Muscle of leg (tissue), 16 donors: ENCODE data around the gene NFATC2. TPM values are rescaled to one million over a fixed set of nuclear protein-coding genes. Genes with fewer than 3 reads are reported as not detected.
A peak's percentile ranks its signal among the peaks of the same experiment; 100 is the strongest.

Source experiments
- DNase-seq: peaks from one replicate; pipeline ENCODE4 v3.0.0; 2013
- H3K27ac ChIP-seq: one replicate; pipeline ENCODE4 v1.5.1; 2013; ENCODE audit warnings: mild to moderate bottlenecking, low read length, control low read depth
- H3K27me3 ChIP-seq: one replicate; pipeline ENCODE4 v1.6.1; 2013; ENCODE audit warnings: low read length; ENCODE audit not compliant: control insufficient read depth, insufficient read depth
- H3K36me3 ChIP-seq: one replicate; pipeline ENCODE4 v1.6.1; 2013; ENCODE audit warnings: low read length; ENCODE audit not compliant: control insufficient read depth, insufficient read depth
- H3K4me1 ChIP-seq: one replicate; pipeline ENCODE4 v1.6.1; 2013; ENCODE audit warnings: low read length; ENCODE audit not compliant: control insufficient read depth, insufficient read depth
- H3K4me3 ChIP-seq: one replicate; pipeline ENCODE4 v1.5.1; 2013; ENCODE audit warnings: low read length, control low read depth
- H3K9me3 ChIP-seq: replicated peaks from 2 replicates; pipeline ENCODE4 v1.6.1; 2013; ENCODE audit warnings: low read depth, low read length; ENCODE audit not compliant: control insufficient read depth
- WGBS: methylation state at CpG from one replicate; pipeline ENCODE4 v1.1.5; 2013; ENCODE audit warnings: missing lambda C conversion rate; ENCODE audit not compliant: insufficient coverage; 5-methylcytosine and 5-hydroxymethylcytosine counted together
- long read RNA-seq, 11 donors: transcript quantifications; one replicate each; lab custom pipeline, GENCODE V29; 2026
- polyA plus RNA-seq, 8 donors: library from polyadenylated mRNA; unstranded; fragments of 120-200 nt; gene quantifications; one replicate each; pipeline versions ENCODE4 v1.2.1 to v1.2.3, GENCODE V29; 2013; ENCODE audit warnings: inconsistent platforms in 1 of 8, low replicate concordance in 1 of 8; ENCODE audit not compliant: insufficient read length in 8 of 8, insufficient read depth in 1 of 8
- total RNA-seq: library from RNA; stranded (reverse); fragments of 120-200 nt; gene quantifications from one replicate; pipeline ENCODE4 v1.2.4, GENCODE V29; 2013

NFATC2 gene
- total RNA-seq (3.8 TPM), polyA plus RNA-seq (1 to 10 TPM; 4.3 to 8.3 (median 5.7) TPM)
- long read RNA-seq, donor 1 = 0 reads
- long read RNA-seq, donor 2 = 0 reads
- long read RNA-seq, donor 3 = 0 reads
- long read RNA-seq, donor 4, full-length matches to known transcripts = 1 of 1 reads
- long read RNA-seq, donor 4, partial matches to known transcripts = 0 of 1 reads
- long read RNA-seq, donor 4, other reads (novel, unspliced or antisense) = 0 of 1 reads
- long read RNA-seq, donor 5 = 0 reads
- long read RNA-seq, donor 6 = 0 reads
- long read RNA-seq, donor 7 = 0 reads
- long read RNA-seq, donor 8 = 0 reads
- long read RNA-seq, donor 9 = 0 reads
- long read RNA-seq, donor 10 = 0 reads
- long read RNA-seq, donor 11 = 0 reads

DNA sequence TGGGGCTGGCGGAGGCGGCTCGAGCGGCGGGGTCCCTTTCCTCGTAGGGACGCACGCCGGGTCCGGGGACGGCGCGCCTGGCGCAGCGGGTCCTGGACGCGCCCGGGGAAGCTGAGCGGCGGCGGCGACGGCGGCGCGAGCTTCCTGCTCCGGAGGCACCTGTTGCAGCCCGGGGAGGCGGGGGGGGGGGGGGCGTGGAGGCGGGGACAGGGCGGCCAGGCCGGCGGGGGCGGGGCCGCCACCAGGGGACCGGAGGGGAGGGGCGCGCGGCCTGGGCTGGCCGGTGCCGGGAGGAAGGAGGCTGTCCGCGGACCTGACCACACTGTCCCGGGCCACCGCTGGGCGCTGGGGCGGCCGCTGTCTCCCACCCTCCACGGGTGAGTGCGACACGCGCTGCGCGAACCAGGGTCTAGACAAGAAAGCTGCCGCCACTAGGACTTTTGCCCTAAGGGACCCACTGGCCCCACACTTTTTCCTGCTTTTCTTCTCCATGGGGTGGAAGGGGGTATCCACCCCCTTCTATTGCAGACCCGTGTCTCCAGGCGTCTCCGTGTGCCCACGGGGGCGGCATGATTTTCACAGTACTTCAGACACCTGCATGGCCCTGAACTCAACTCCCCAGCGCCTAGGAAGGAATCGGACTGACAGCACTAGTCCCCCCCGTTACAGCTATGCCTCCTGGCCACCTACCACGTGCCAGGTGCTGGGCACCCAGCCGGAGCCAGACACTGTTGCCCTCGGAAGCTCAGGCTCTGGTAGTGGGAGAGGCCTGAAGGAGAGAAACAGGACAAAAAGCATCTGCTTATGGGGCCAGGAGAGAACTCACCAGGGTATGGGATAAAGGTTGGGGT lies at the start of gene NFATC2:
Gene NFATC2, minus strand, starts transcription at position 149 of the 851 bp plus-strand sequence. CDS start 220 bp downstream, outside the sequence.
- peak; percentile 65 for DNase-seq
- Histone ChIP-seq H3K4me3 (peak within 1 kb of the TSS; percentile 44), H3K4me1 (peaks cover 25% of the 10 kb centered on the region), H3K27ac (peak within 1 kb of the TSS; percentile 93), H3K27me3 (no peaks in the 10 kb centered on the region), H3K9me3 (peaks cover 9% of the 10 kb centered on the region), H3K36me3 (no peaks in the 10 kb centered on the region)
- WGBS = 3% methylated on average over 21 of the region's 67 CpGs

DNA sequence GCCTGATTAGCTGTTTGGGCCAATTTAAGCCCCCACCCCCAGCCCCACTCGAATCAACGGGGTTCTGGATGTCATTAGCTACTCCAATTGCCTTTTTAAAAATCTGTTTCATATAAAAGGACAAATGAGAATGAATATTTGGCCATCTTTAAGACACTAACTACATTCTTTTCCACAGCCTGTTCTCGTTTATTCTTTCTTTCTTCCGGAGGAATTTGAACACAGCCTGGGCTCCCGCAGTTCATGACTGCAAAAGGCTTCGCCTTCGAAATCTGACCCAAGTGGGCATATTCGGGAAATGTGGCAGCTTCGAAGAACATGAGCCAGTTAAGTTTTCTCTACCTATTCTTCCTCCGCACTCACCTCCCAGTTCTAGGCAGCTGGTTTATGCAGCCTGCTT lies 49.4 kb upstream of the NFATC2 start:
- Histone ChIP-seq H3K27me3 (no peaks in the 10 kb centered on the region), H3K4me1 (peaks cover 3% of the 10 kb centered on the region), H3K36me3 (peaks cover 3% of the 10 kb centered on the region), H3K27ac (no peak overlapping the region), H3K4me3 (no peak overlapping the region), H3K9me3 (no peaks in the 10 kb centered on the region)
- DNase-seq = peak; percentile 49
- 40% methylated on average over 8 of the region's 10 CpGs for WGBS

DNA sequence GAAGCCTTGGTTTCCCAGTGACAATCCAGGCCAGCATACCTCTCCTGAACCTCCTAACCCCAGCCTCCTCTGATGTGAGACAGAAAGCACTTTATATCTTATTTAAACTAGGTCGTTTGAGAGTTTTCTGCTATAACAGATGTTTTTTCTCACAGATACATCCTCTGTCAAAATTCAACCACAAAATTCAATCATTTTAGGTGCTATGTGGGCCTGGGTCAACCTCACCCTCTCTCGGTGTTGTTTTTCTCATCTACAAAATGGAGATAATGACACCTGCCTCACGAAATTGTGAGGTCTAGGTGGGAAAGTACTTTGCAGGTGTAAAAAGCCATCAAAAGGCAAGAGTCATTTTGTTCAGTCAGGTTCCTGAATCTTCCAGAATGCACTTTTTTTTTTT lies 46.2 kb upstream of the NFATC2 start:
- WGBS = no CpG with 5 or more reads among the region's 3 CpGs
- H3K27me3 ChIP-seq = no peaks in the 10 kb centered on the region

DNA sequence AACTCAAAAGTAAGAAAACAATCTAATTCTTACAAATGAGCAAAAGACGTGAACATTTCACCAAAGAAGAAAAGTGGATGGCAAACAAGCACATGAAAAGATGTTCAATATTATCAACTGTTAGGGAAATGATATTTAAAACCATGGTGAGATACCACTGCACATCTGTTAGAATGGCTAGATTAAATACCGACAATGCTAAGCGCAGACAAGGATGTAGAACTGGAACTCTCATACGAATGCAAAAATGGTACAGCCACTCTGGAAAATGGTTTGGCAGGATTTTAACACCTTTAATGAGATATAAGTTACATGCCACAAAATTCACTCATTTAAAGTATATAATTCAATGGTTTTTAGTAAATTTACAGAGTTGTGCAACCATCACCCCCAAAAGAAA lies 44.6 kb upstream of the NFATC2 start:
- Histone ChIP-seq H3K36me3 (no peaks in the 10 kb centered on the region), H3K9me3 (no peaks in the 10 kb centered on the region), H3K27ac (no peak overlapping the region), H3K4me1 (no peaks in the 10 kb centered on the region), H3K27me3 (no peaks in the 10 kb centered on the region), H3K4me3 (no peak overlapping the region)
- no CpG with 5 or more reads among the region's 4 CpGs for WGBS
- no peak for DNase-seq

More for the DNA sequence above, 46.2 kb upstream of the NFATC2 start:
- no peak for DNase-seq
- Histone ChIP-seq H3K36me3 (no peaks in the 10 kb centered on the region), H3K4me1 (no peaks in the 10 kb centered on the region), H3K9me3 (no peaks in the 10 kb centered on the region), H3K4me3 (no peak overlapping the region), H3K27ac (no peak overlapping the region)

DNA sequence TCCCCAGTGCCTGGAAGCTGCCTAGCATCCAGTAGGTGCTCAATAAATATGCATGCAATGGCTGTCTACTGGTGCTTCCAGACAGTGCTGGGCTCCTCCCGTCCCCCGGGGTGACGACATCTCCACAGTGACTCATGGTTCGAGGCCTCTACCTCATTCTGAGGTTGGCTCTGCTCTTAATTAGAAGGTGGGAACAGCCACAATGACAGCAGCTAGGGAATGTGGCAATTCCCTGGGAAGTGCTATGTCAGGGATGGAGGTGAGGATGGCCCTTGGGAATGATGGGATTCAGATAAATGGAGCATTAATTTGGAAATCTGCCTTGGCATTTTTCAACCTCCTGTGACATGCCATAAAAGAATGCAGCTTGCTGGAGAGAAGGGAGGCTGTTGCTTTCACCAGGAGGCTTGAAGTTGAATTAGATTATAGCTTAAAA lies 43.5 kb upstream of the NFATC2 start:
- H3K36me3 ChIP-seq = no peaks in the 10 kb centered on the region
- no peak overlapping the region for H3K4me3 ChIP-seq
- 67% methylated on average over 1 of the region's 4 CpGs for WGBS
- DNase-seq = no peak
- H3K27ac ChIP-seq = no peak overlapping the region
- no peaks in the 10 kb centered on the region for H3K27me3 ChIP-seq
- H3K9me3 ChIP-seq = no peaks in the 10 kb centered on the region
- H3K4me1 ChIP-seq = no peaks in the 10 kb centered on the region

DNA sequence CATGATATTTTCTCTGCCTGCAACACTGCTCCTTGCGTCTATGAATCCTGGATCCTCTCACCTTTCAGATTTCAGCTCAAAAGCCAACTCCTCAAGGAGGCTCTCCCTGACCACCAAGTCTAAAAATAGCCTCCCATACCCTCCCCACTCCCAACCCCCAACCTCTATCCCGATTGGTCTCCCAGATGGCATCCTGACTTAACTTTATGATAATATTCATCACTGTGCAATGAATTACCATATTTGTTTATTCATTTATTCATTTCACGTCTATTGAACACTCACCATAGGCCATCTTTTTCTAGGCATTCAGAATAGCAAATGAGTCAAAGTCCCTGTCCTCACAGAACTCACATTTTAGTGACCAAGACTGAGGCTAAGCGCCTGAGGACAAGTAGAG lies 42.6 kb upstream of the NFATC2 start:
- no peaks in the 10 kb centered on the region for H3K27me3 ChIP-seq
- 83% methylated on average over 4 of the region's 4 CpGs for WGBS

DNA sequence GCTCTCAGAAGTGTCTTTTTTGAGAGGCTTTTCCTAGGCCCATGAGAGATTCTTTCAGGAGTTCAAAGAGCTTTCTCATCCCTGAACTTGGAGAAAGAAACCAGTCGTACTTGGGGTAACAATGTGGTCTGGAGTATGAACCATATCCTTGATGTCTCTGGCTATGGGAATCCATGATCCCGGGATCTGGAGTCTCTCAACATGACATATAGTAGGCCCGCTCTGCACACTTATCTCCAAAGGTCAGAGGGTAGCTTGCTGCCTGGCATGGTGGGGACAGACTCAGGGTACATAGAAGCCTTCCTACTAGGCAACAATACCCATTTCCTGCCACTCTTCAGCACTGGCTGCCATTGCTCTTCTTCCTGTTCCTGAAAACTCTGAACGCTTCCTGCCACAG lies 42.2 kb upstream of the NFATC2 start:
- Histone ChIP-seq H3K4me1 (no peaks in the 10 kb centered on the region), H3K36me3 (no peaks in the 10 kb centered on the region), H3K27ac (no peak overlapping the region), H3K27me3 (no peaks in the 10 kb centered on the region), H3K4me3 (no peak overlapping the region), H3K9me3 (no peaks in the 10 kb centered on the region)
- no peak for DNase-seq
- WGBS = 84% methylated on average over 2 of the region's 4 CpGs

More for the DNA sequence above, 42.6 kb upstream of the NFATC2 start:
- no peak overlapping the region for H3K27ac ChIP-seq
- no peak overlapping the region for H3K4me3 ChIP-seq
- H3K4me1 ChIP-seq = no peaks in the 10 kb centered on the region
- H3K36me3 ChIP-seq = no peaks in the 10 kb centered on the region
- no peak for DNase-seq
- no peaks in the 10 kb centered on the region for H3K9me3 ChIP-seq

DNA sequence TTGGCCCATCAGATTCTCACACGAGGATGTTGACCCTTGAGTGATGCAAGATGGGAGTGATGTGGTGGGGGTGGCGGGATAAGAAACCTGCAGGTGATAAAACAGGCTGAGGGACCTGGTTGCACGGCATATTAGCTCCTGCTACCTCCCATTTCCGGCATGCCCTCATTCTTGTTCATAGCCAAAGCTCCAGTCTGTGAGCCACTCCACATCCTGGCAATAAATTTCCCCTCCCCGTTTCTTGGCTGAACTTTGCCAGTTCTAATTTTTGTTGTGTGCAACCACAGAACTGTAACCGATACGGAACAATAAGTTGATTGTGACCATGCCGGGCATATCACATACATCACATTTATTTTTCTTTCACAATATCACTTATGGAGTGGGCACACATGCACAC lies 41.6 kb upstream of the NFATC2 start:
- Histone ChIP-seq H3K27ac (no peak overlapping the region), H3K4me1 (no peaks in the 10 kb centered on the region), H3K9me3 (no peaks in the 10 kb centered on the region), H3K4me3 (no peak overlapping the region), H3K27me3 (no peaks in the 10 kb centered on the region), H3K36me3 (no peaks in the 10 kb centered on the region)
- no peak for DNase-seq
- WGBS = 58% methylated on average over 2 of the region's 8 CpGs

DNA sequence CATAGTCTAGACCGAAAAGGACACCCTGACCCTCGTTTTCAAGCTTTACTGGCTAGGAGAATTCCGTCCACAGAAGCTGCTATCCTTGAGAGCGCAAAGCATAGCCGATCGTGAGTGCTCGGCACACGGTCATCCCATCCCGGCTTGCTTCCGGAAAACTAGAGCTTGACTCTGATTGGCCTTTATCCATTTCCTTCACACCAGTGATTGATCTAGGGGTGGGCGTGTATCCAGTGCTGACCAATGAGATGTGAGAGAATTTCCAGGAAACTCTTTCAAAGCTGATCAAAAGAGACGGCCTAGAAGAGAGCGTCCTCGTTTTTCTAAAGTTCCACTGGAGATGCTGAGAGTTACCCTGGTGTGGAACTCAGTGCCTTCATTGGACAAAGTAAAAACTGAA lies 41.0 kb upstream of the NFATC2 start:
- H3K36me3 ChIP-seq = no peaks in the 10 kb centered on the region
- H3K9me3 ChIP-seq = no peaks in the 10 kb centered on the region
- WGBS = 84% methylated on average over 8 of the region's 14 CpGs
- H3K4me3 ChIP-seq = no peak overlapping the region
- H3K27ac ChIP-seq = no peak overlapping the region
- no peaks in the 10 kb centered on the region for H3K27me3 ChIP-seq
- no peak for DNase-seq
- H3K4me1 ChIP-seq = no peaks in the 10 kb centered on the region

DNA sequence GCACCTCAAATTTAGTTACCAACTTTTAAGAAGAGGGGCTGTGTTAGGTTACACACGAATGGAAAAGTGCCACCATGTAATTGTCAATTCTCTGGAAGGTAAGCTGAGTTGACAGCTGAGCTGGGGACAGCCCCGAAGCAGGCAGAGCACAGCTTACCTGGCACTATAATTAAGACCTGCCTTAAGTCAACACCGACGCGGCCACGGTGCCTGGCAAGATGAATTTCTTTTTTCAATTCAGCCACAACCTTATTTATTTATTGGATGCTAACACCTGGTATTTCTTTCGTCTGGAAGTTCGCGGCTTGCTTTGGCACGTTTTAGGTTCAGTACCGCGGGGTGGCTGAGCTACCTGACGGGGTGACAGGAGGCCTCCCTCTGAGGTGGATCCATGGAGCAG lies 40.6 kb upstream of the NFATC2 start:
- 45% methylated on average over 10 of the region's 13 CpGs for WGBS
- Histone ChIP-seq H3K36me3 (no peaks in the 10 kb centered on the region), H3K27me3 (no peaks in the 10 kb centered on the region), H3K4me3 (no peak overlapping the region), H3K4me1 (no peaks in the 10 kb centered on the region), H3K27ac (no peak overlapping the region), H3K9me3 (no peaks in the 10 kb centered on the region)
- no peak for DNase-seq
